Measurements from ENCODE around the gene MVD.

Gene MVD

GRCh38 chr16:88605186-88606147 is 57.4 kb downstream of the MVD start:
- TF ChIP-seq CTCF (IDR thresholded peaks at IDR 0.05; ENCODE audit: insufficient read depth, low read length, missing control alignments) = no peak
- POLR2A ChIA-PET = no interaction called here
- CTCF ChIA-PET = no interaction called here
- no peak overlapping the region for H3K4me3 ChIP-seq (ENCODE audit: low read depth, low read length)
- no peak for DNase-seq (ENCODE audit: low read depth, low spot score)

- no peak overlapping the region for H3K4me3 ChIP-seq (ENCODE audit: low read depth, low read length)
- DNase-seq (ENCODE audit: low read depth, low spot score) = no peak
- ChIA-PET CTCF (interaction anchor here (1.1 kb wide), 1 partner anchor 8 kb away, joined by 3 read pairs; no protein-coding TSS in a partner anchor), POLR2A (interaction anchor here (0.7 kb wide), 1 partner anchor 734 kb away, joined by 4 read pairs; no protein-coding TSS in a partner anchor)
- TF ChIP-seq CTCF (IDR thresholded peaks at IDR 0.05; ENCODE audit: insufficient read depth, low read length, missing control alignments) = no peak
Measured at GRCh38 chr16:88602091-88602490, 60.8 kb downstream of the MVD start.
